Tibial nerve (tissue), 4 donors: ENCODE data around the gene LAT.

ENCODE experiments used
- EP300 ChIP-seq, 2 donors: sonication (generic); formaldehyde crosslinking; IDR thresholded peaks; one replicate each; pipeline ENCODE4 v1.6.1; 2017; ENCODE audit warnings: antibody characterized with exemption in 2 of 2, mild to moderate bottlenecking in 1 of 2
- POLR2A ChIP-seq, 2 donors: fragments of 450-650 bp; IDR thresholded peaks; one replicate each; pipeline ENCODE4 v1.6.1; 2017; ENCODE audit warnings: antibody characterized with exemption in 2 of 2, mild to moderate bottlenecking in 2 of 2, moderate library complexity in 2 of 2
- TF ChIP-seq, protein P1 (sequence below), 5 experiments: fragments of 200-600 bp in 3 of 5; fragments of 450-650 bp in 2 of 5; sonication (generic) in 3 of 5; IDR thresholded peaks; one replicate each; pipeline ENCODE4 v1.5.1; 2016 to 2019; ENCODE audit warnings: antibody characterized with exemption in 5 of 5, mild to moderate bottlenecking in 3 of 5, moderate library complexity in 2 of 5

DNA sequence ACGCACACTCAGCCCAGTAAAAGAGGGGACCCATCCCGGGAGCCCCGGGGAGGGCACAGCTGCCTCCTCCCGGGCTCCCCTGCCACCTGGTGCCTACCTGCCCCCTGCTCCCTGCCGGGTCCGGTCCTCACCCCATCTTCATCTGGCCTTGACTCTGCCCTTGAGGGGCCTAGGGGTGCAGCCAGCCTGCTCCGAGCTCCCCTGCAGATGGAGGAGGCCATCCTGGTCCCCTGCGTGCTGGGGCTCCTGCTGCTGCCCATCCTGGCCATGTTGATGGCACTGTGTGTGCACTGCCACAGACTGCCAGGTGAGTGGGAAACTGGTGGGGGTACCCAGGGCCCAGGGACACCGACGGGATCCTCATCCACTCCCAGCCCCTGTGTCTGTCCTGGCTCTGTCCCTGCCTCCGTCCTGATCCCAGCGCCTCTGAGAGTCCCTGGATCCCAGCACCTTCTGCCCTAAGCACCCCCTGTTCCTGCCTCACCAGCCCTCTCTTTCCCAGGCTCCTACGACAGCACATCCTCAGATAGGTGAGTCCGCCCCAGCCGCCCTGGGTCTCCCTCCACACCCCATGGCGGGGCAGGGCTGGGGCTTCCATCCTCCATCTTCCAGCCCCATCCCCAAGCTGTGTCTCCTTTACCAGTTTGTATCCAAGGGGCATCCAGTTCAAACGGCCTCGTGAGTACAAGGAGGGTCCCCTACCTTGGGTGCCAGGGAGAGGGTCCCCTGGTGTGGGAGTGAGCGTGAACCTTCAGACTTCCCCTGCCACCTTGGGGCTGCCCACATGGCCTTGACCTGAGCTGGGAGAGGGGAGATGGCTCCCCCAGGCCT, 574 bp downstream of the LAT start:
- TF ChIP-seq POLR2A (IDR thresholded peaks at IDR 0.05) (no peak), EP300 (IDR thresholded peaks at IDR 0.05) (no peak)
- TF ChIP-seq, protein P1, sequence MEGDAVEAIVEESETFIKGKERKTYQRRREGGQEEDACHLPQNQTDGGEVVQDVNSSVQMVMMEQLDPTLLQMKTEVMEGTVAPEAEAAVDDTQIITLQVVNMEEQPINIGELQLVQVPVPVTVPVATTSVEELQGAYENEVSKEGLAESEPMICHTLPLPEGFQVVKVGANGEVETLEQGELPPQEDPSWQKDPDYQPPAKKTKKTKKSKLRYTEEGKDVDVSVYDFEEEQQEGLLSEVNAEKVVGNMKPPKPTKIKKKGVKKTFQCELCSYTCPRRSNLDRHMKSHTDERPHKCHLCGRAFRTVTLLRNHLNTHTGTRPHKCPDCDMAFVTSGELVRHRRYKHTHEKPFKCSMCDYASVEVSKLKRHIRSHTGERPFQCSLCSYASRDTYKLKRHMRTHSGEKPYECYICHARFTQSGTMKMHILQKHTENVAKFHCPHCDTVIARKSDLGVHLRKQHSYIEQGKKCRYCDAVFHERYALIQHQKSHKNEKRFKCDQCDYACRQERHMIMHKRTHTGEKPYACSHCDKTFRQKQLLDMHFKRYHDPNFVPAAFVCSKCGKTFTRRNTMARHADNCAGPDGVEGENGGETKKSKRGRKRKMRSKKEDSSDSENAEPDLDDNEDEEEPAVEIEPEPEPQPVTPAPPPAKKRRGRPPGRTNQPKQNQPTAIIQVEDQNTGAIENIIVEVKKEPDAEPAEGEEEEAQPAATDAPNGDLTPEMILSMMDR (IDR thresholded peaks at IDR 0.05) = no peak
